Measurements from ENCODE around the gene CDH4. TPM values are rescaled to one million over a fixed set of nuclear protein-coding genes. Genes with fewer than 3 reads are reported as not detected.

The CDH4 gene
- total and polyA plus RNA-seq, 2 of the 4 experiments (the other 2 are of a cell fraction), result 1.6 to 3.5 TPM

DNA sequence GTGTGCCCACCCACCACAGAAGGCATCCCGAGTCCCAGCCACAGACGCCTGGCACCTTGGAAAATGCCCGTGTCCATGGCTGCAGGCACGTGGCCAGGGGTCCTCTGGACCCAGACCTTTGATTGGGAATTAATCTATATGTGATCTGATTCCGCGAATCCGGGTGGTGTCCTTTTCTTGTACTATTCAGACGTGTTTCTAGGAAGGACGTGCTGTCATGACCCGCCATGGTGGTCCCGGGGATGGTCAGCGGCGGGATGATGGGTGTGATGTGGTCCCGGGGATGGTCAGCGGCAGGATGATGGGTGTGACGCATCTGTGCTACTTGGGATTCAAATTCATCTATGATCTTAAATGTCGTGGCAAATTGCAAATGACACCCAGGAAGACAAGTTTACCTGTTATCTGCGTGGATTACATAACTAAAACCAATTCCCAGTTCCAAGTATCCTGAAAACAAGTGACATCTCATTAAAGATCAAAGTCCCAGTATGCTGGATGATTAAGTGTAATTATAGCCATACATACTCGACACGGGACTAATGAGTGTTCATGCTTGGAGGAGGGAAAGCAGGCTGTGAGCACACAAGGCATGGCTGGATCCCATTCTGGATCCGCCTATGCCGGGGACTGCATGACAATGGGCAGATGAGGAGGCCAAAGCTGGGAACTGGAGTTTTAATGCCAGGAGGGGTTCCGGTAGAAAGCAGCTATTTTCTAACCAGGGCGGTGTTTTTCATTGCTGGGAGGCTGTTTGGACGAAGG is 557.1 kb downstream of the CDH4 start:
- CTCF ChIA-PET, result no interaction called here
- no peak overlapping the region for H3K23ac ChIP-seq (ENCODE audit: low read depth, low read length)
- no peak overlapping the region for H2AK9ac ChIP-seq (replicated peaks; ENCODE audit: low read depth, low read length, poor library complexity)
- peaks cover 6% of the 10 kb centered on the region; the same call in 1 of the 2 replicates for H3K27me3 ChIP-seq (ENCODE audit: control insufficient read depth, insufficient read depth, low read length)
- no peaks in the 10 kb centered on the region for H3K79me1 ChIP-seq (ENCODE audit: low read depth in 1 of 2, low read length in 2 of 2)
- no TSS peak for BruUV-seq (replicated peaks)
- no peak overlapping the region for H3K4ac ChIP-seq (ENCODE audit: low read depth, low read length)
- no peaks in the 10 kb centered on the region for H4K20me1 ChIP-seq (ENCODE audit: insufficient read depth, low read length)
- H3K9ac ChIP-seq (ENCODE audit: low read depth, low read length), result no peak overlapping the region
- no peak overlapping the region for H4K5ac ChIP-seq (ENCODE audit: low read depth, low read length)
- no peak overlapping the region for H4K91ac ChIP-seq (ENCODE audit: insufficient read depth, low read depth, low read length)
- H3K9me3 ChIP-seq (ENCODE audit: control insufficient read depth, insufficient read depth, low read length), result no peaks in the 10 kb centered on the region
- H2AFZ ChIP-seq (replicated peaks; ENCODE audit: low read length, poor library complexity), result no peak overlapping the region
- H4K8ac ChIP-seq (ENCODE audit: low read depth in 2 of 2, low read length in 2 of 2), result no peak overlapping the region
- no peak overlapping the region for H3K4me3 ChIP-seq (ENCODE audit: insufficient read depth, low read depth, low read length)
- no peaks in the 10 kb centered on the region for H3K9me1 ChIP-seq (ENCODE audit: insufficient read depth, low read length)
- intact Hi-C loops (cut with micrococcal nuclease), result no loop called here
- POLR2A ChIA-PET (ENCODE audit: unreplicated experiment), result no interaction called here
- H3K14ac ChIP-seq (replicated peaks; ENCODE audit: low read depth, low read length), result no peak overlapping the region
- no peak for TF ChIP-seq SMC3 (IDR thresholded peaks at IDR 0.05; ENCODE audit: low read depth, low read length)
- WGBS, 2 experiments (ENCODE audit: extremely low coverage in 2 of 2, insufficient read length in 1 of 2), result 75% methylated on average over 7 of the region's 25 CpGs; no CpG with 5 or more reads in 1 of the 2 experiments
- no peak overlapping the region for H2AK5ac ChIP-seq (ENCODE audit: low read depth, low read length)
- no peaks in the 10 kb centered on the region for H3K36me3 ChIP-seq (ENCODE audit: control insufficient read depth, insufficient read depth, low read length)
- H3K4me1 ChIP-seq (ENCODE audit: control insufficient read depth, insufficient read depth, low read length), result no peaks in the 10 kb centered on the region
- in situ Hi-C loops (cut with MboI; ENCODE audit: low sequenced_read_pairs), result no loop called here
- dilution Hi-C loops (cut with HindIII; ENCODE audit: low sequenced_read_pairs, unreplicated experiment), result no loop called here
- H2BK120ac ChIP-seq (ENCODE audit: low read depth, low read length), result no peak overlapping the region
- no peak overlapping the region for H3K27ac ChIP-seq (ENCODE audit: insufficient read depth, low read length)
- no peak overlapping the region for H3K18ac ChIP-seq (ENCODE audit: low read depth, low read length)
- no peak overlapping the region for H2BK5ac ChIP-seq (ENCODE audit: low read depth, low read length, poor library complexity, severe bottlenecking)
- DNase-seq (no peak), ATAC-seq (ENCODE audit: low read depth) (no peak)
- H2BK15ac ChIP-seq (ENCODE audit: low read depth, low read length), result no peak overlapping the region
- no peak overlapping the region for H3K56ac ChIP-seq (ENCODE audit: extremely low read depth, insufficient read depth, low read length)
- H2BK20ac ChIP-seq (ENCODE audit: low read depth, low read length), result no peak overlapping the region
- H3K4me2 ChIP-seq (ENCODE audit: low read depth, low read length), result no peak overlapping the region

Measured in IMR-90 (cell line).